ENCODE data around the gene MCM3.
A peak's percentile ranks its signal among the peaks of the same experiment; 100 is the strongest.

Gene MCM3

DNA sequence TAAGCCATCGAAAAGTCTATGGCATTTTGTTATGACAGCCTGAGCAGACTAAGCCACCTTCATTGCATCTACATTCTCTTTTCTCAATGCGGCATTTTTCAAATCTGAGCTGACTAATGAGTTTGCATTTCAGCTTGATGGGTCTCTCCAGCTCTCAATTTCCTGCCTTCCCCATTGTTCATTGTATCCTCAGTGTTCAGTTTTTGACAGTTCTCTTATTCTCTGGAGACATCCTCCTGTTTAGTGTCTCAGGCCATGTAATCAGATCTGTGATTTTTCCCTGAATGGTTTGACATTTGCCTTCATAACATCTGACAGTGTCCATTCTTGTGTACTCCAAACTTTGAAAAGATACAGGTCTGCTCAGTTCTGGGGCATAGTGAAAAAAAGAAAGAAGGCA, 27.9 kb upstream of the MCM3 start:
- TF ChIP-seq, protein P1, sequence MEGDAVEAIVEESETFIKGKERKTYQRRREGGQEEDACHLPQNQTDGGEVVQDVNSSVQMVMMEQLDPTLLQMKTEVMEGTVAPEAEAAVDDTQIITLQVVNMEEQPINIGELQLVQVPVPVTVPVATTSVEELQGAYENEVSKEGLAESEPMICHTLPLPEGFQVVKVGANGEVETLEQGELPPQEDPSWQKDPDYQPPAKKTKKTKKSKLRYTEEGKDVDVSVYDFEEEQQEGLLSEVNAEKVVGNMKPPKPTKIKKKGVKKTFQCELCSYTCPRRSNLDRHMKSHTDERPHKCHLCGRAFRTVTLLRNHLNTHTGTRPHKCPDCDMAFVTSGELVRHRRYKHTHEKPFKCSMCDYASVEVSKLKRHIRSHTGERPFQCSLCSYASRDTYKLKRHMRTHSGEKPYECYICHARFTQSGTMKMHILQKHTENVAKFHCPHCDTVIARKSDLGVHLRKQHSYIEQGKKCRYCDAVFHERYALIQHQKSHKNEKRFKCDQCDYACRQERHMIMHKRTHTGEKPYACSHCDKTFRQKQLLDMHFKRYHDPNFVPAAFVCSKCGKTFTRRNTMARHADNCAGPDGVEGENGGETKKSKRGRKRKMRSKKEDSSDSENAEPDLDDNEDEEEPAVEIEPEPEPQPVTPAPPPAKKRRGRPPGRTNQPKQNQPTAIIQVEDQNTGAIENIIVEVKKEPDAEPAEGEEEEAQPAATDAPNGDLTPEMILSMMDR (IDR thresholded peaks at IDR 0.05; ENCODE audit: low read depth, low read length), result no peak
- no peak for TF ChIP-seq EZH2phosphoT487 (IDR thresholded peaks at IDR 0.05; ENCODE audit: low read depth)
- Histone ChIP-seq H3K9me3 (ENCODE audit: insufficient read depth, low read length) (no peaks in the 10 kb centered on the region), H2AFZ (ENCODE audit: low read depth, low read length) (peak overlapping the region; percentile 29; the same call in 1 of the 2 replicates), H3K36me3 (replicated peaks; ENCODE audit: low read depth, low read length) (no peaks in the 10 kb centered on the region), H3K4me2 (ENCODE audit: low read length) (no peak overlapping the region), H3K4me1 (ENCODE audit: low read length) (peaks cover 29% of the 10 kb centered on the region), H3K27ac (ENCODE audit: low read length) (peak overlapping the region; percentile 8), H3K4me3 (ENCODE audit: low read length) (no peak overlapping the region), H3K9ac (ENCODE audit: low read length) (no peak overlapping the region), H4K20me1 (ENCODE audit: insufficient read depth, low read length) (no peaks in the 10 kb centered on the region), H3K27me3 (ENCODE audit: low read depth, low read length) (no peaks in the 10 kb centered on the region), H3K79me2 (ENCODE audit: low read length) (no peaks in the 10 kb centered on the region)

DNA sequence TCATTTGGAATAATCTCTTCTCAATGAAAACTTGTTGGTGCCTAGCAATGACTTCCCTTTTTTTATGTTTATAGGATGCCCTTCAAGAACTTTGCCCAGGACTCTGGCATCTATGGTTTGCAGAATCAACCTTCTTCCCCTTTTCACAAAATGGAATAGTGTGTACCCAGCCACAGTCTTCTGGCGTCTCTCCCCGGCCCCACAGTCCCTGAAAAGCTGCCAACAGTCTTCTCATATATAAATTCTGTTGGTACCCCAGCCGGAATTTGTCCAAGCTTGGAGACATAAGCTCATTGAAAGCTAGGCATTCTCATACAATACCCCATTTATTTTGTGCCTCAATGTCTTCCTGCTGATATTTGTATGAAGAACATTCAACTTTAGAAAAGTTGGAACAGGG, 26.4 kb upstream of the MCM3 start:
- no peak overlapping the region for H3K27ac ChIP-seq (ENCODE audit: low read length)
- H3K9me3 ChIP-seq (ENCODE audit: insufficient read depth, low read length), result no peaks in the 10 kb centered on the region
- H3K4me2 ChIP-seq (ENCODE audit: low read length), result no peak overlapping the region
- no peaks in the 10 kb centered on the region for H3K27me3 ChIP-seq (ENCODE audit: low read depth, low read length)
- H3K79me2 ChIP-seq (ENCODE audit: low read length), result no peaks in the 10 kb centered on the region
- no peaks in the 10 kb centered on the region for H4K20me1 ChIP-seq (ENCODE audit: insufficient read depth, low read length)
- TF ChIP-seq, protein P1 (IDR thresholded peaks at IDR 0.05; ENCODE audit: low read depth, low read length), result no peak
- no peak for TF ChIP-seq EZH2phosphoT487 (IDR thresholded peaks at IDR 0.05; ENCODE audit: low read depth)
- H3K4me3 ChIP-seq (ENCODE audit: low read length), result no peak overlapping the region
- no peaks in the 10 kb centered on the region for H3K36me3 ChIP-seq (replicated peaks; ENCODE audit: low read depth, low read length)
- no peak overlapping the region for H3K9ac ChIP-seq (ENCODE audit: low read length)
- no peak overlapping the region for H2AFZ ChIP-seq (ENCODE audit: low read depth, low read length)
- peaks cover 37% of the 10 kb centered on the region for H3K4me1 ChIP-seq (ENCODE audit: low read length)

DNA sequence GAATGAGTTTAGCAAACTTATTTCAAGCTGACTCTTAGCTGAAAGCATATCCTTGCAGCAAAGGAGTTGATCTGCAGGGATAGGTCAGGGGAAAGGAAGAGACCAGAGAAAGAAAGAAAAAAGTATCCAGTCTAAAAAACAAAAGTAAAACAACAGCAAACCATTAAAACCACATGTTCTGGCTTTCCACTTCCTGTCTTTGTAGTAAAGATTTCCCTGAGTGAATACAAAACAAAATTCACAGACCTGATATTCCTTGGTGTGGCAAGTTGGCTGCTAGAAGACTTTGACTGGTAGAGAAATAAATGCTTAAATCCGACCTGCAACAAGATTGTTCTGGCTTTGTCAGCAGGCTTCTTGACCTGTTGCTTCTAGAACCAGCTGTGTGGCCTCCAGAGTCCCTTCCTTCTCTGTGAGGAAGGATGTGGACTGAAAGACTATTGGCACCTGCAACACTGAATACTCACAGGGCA, 23.4 kb upstream of the MCM3 start:
- peak overlapping the region; percentile 97 for H3K27ac ChIP-seq (ENCODE audit: low read length)
- H4K20me1 ChIP-seq (ENCODE audit: insufficient read depth, low read length), result no peaks in the 10 kb centered on the region
- peaks cover 61% of the 10 kb centered on the region for H3K4me1 ChIP-seq (ENCODE audit: low read length)
- H3K36me3 ChIP-seq (replicated peaks; ENCODE audit: low read depth, low read length), result no peaks in the 10 kb centered on the region
- peak overlapping the region; percentile 1 for H2AFZ ChIP-seq (ENCODE audit: low read depth, low read length)
- H3K27me3 ChIP-seq (ENCODE audit: low read depth, low read length), result no peaks in the 10 kb centered on the region
- no peaks in the 10 kb centered on the region for H3K79me2 ChIP-seq (ENCODE audit: low read length)
- no peak overlapping the region for H3K4me3 ChIP-seq (ENCODE audit: low read length)
- H3K4me2 ChIP-seq (ENCODE audit: low read length), result peak overlapping the region; percentile 18
- no peaks in the 10 kb centered on the region for H3K9me3 ChIP-seq (ENCODE audit: insufficient read depth, low read length)
- peak overlapping the region; percentile 36; the same call in 1 of the 2 replicates for H3K9ac ChIP-seq (ENCODE audit: low read length)
- TF ChIP-seq, protein P1 (IDR thresholded peaks at IDR 0.05; ENCODE audit: low read depth, low read length), result no peak
- TF ChIP-seq EZH2phosphoT487 (IDR thresholded peaks at IDR 0.05; ENCODE audit: low read depth), result no peak

DNA sequence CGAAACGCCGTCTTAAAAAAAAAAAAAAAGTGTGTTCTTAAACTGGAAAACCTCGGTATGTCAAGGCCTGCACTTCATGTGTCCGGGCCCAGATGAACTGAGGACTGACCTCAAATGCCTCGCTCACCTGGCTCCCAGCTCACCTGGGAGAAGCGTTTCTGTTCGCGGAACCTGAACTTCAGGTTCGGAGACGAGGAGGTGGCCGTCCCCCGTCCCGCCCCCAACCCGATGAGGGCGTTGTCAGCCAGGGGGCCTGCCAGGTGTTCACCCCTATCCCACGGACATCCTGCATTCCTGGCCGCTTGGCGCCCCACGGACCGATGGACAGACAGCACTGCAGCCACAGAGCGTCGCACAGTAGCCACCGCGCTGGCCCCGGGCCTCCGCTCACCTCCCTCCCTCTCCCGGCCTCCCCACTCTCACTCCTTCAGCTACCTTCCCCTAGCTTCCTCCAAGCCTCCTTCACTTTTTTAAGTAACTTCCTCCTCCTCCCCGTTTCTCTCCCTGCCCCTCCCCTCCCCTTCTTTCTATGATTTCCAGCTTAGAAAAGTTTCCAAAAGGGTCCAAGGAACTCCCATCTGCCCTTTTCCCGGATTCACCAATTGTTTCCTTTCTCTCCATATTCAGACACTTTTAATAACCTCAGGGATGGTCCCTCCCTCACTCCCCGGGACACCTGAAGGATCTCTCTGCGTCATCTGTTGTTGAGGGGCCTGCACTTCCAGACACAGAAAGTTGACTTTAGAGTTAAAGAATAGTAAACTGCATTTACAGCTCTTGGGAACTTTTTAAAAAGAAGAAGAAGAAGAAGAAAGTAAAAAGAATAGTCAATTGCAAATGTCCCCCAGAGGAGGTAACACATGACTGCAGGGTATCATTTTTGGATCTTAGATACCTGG, 22.7 kb upstream of the MCM3 start:
- H4K20me1 ChIP-seq (ENCODE audit: insufficient read depth, low read length), result no peaks in the 10 kb centered on the region
- no peaks in the 10 kb centered on the region for H3K36me3 ChIP-seq (replicated peaks; ENCODE audit: low read depth, low read length)
- no peaks in the 10 kb centered on the region for H3K27me3 ChIP-seq (ENCODE audit: low read depth, low read length)
- peaks cover 69% of the 10 kb centered on the region for H3K4me1 ChIP-seq (ENCODE audit: low read length)
- no peaks in the 10 kb centered on the region for H3K9me3 ChIP-seq (ENCODE audit: insufficient read depth, low read length)
- no peak overlapping the region for H3K4me3 ChIP-seq (ENCODE audit: low read length)
- TF ChIP-seq EZH2phosphoT487 (IDR thresholded peaks at IDR 0.05; ENCODE audit: low read depth), result no peak
- TF ChIP-seq, protein P1 (IDR thresholded peaks at IDR 0.05; ENCODE audit: low read depth, low read length), result no peak
- H2AFZ ChIP-seq (ENCODE audit: low read depth, low read length), result peak overlapping the region; percentile 1
- H3K79me2 ChIP-seq (ENCODE audit: low read length), result no peaks in the 10 kb centered on the region
- H3K9ac ChIP-seq (ENCODE audit: low read length), result peak overlapping the region; percentile 36
- peak overlapping the region; percentile 97 for H3K27ac ChIP-seq (ENCODE audit: low read length)
- H3K4me2 ChIP-seq (ENCODE audit: low read length), result peak overlapping the region; percentile 18

All from OCI-LY3 (cell line).